LNCaP clone FGC (cell line): Measurements from ENCODE around the gene CLMP.

Source experiments
- DNase-seq: peaks from one replicate; pipeline ENCODE4 v3.0.0-alpha.2; 2011; ENCODE audit warnings: low read depth
- H3K4me3 ChIP-seq: 2 replicates; pipeline ENCODE4 v1.5.1; 2011; ENCODE audit warnings: mild to moderate bottlenecking, low read depth, low read length, control low read depth
- TF ChIP-seq, protein P1 (sequence below): IDR thresholded peaks from 2 replicates; pipeline ENCODE4 v1.5.1; 2012; ENCODE audit warnings: mild to moderate bottlenecking; ENCODE audit not compliant: control insufficient read depth, insufficient read depth; ENCODE audit errors: extremely low read depth

CLMP gene

DNA sequence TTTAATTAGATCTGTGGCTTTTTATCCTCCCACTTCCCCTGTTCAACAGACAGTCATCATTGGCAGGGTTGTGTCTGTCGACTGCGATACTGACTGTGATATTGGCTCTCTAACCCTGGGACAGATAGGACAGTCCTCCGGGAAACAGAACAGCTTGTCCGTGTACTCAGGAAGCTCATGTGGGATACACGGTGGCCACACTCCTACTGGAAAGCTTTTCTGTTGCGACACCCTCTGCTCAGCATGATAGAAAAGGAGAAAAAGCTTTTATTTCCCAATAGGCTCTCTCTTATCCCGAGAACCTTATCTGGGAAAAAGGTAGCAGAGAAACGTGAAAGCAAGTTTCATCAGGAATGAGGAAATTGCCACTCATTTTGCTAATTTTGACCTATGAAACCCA lies 72.7 kb downstream of the CLMP start:
- H3K4me3 ChIP-seq = no peak overlapping the region
- TF ChIP-seq, protein P1, sequence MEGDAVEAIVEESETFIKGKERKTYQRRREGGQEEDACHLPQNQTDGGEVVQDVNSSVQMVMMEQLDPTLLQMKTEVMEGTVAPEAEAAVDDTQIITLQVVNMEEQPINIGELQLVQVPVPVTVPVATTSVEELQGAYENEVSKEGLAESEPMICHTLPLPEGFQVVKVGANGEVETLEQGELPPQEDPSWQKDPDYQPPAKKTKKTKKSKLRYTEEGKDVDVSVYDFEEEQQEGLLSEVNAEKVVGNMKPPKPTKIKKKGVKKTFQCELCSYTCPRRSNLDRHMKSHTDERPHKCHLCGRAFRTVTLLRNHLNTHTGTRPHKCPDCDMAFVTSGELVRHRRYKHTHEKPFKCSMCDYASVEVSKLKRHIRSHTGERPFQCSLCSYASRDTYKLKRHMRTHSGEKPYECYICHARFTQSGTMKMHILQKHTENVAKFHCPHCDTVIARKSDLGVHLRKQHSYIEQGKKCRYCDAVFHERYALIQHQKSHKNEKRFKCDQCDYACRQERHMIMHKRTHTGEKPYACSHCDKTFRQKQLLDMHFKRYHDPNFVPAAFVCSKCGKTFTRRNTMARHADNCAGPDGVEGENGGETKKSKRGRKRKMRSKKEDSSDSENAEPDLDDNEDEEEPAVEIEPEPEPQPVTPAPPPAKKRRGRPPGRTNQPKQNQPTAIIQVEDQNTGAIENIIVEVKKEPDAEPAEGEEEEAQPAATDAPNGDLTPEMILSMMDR = no peak
- no peak for DNase-seq

DNA sequence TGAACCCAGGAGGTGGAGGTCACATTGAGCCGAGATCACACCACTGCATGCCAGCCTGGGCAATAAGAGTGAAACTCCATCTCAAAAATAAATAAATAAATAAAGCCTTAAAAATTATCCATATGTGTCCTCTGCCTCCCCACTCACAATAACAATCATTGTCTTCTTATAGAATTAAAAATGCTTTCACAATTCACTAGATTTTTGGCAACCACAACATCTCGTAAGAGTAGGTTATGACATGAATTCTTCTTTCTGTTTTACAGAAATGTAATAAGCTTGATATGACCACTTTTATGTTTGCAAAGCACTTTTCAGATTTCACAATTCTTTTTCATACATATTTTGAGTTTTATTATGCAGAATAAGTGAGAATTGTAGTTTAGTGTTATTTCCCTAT lies 78.6 kb downstream of the CLMP start:
- H3K4me3 ChIP-seq = no peak overlapping the region
- TF ChIP-seq, protein P1 = no peak
- no peak for DNase-seq

DNA sequence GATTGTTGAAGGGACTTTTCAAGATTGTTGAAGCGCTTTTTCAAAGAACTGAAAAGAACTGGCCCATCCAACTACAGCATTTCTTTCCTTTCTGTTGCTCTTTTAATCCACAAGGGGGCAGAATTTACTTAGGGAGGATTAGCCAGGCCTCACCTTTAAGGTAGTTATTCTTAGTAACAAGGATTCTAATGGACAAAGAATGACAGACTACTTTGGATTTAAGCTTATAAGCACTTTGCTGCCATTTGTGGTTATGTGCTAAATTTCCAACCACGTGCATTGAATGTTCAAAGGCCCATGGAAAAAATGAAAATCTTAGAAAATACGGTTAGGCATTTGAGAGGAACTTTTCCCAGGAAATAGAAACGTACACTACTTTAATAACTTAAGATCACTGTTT lies 83.6 kb downstream of the CLMP start:
- DNase-seq = no peak
- H3K4me3 ChIP-seq = no peak overlapping the region
- TF ChIP-seq, protein P1 = peak; percentile 81

DNA sequence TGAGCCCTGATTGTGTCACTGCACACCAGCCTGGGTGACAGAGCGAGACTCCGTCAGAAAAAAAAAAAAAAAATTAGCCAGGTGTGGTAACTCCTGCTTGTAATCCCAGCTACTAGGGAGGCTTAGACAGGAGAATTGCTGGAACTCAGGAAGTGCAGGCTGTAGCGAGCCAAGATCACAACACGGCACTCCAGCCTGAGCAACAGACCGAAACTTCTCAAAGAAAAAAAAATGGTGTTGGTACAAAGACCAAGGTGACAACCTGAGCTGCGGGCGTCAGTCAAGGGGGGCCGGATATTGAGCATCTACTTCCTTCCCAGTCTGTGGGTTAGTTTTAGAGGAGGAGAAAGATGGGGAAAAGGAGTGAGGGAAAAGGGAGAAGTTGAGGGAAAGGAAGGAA lies 84.7 kb downstream of the CLMP start:
- H3K4me3 ChIP-seq = no peak overlapping the region
- no peak for DNase-seq
- TF ChIP-seq, protein P1 = no peak

DNA sequence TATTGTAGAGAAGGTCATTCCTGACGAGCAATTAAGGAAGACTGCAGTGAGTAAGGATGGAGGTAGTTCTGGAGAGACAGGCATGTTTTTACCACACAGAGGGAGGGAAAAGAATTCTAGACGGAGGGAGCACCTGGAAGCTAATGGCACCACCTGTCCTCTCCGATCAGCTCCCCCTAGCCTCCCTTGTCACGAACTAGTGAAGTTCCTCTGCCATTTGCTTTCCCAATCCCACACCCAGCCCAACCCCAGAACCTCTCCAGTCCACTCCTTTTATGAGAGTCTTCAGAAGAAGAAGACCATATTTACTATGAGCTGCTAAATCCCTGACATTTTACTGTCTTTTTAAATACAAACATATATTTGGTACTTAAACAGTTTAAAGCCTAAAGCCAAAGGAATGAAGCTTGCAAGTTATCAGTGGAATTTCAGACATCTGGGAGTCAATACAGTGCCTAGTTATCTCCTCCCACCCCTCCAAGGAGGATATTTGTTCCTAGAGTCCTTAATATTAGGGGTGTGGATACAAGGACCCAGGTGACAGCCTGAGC lies 87.0 kb downstream of the CLMP start:
- TF ChIP-seq, protein P1 = no peak
- no peak for DNase-seq
- H3K4me3 ChIP-seq = no peak overlapping the region

DNA sequence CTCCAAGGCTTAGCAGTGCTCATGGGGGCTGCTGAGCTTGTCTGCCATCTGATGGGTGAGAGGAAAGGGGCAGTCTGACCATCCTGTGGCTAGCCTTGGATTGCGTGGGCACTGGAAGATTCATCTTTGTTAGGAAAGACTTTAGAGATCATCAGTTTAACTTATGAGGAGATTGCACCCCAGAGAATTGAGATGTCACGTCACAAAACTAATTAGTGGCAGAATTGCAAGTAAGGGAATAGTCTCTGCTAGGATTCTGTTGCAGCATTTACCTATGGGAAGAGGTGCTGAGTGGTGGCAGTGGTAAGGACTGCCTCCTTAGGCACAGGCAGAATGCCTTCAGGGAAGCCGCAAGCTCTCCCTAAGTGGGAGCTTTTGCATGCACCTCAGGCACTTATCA lies 90.4 kb downstream of the CLMP start:
- no peak overlapping the region for H3K4me3 ChIP-seq
- DNase-seq = no peak

More for the DNA sequence above, 90.4 kb downstream of the CLMP start:
- TF ChIP-seq, protein P1 = no peak
